Epithelial cell of esophagus (primary cell): ENCODE measurements around the gene METTL25.

ENCODE experiments used
- DNase-seq: peaks from one replicate; pipeline ENCODE4 v3.0.0; 2010; ENCODE audit warnings: low read depth
- H3K4me3 ChIP-seq: 2 replicates; pipeline ENCODE4 v1.5.1; 2011; ENCODE audit warnings: mild to moderate bottlenecking, low read length, control low read depth
- CTCF ChIP-seq: IDR thresholded peaks from 2 replicates; pipeline ENCODE4 v1.5.1; 2011; ENCODE audit warnings: low read depth, mild to moderate bottlenecking, low read length, control low read depth, inconsistent platforms; ENCODE audit not compliant: insufficient read depth; ENCODE audit errors: missing control alignments

The METTL25 gene

GRCh38 chr12:82436354-82436753 lies 78.0 kb downstream of the METTL25 start:
- no peak for DNase-seq
- no peak for TF ChIP-seq CTCF
- no peak overlapping the region for H3K4me3 ChIP-seq

GRCh38 chr12:82437744-82438143 lies 79.4 kb downstream of the METTL25 start:
- no peak for DNase-seq
- no peak for TF ChIP-seq CTCF
- no peak overlapping the region for H3K4me3 ChIP-seq

GRCh38 chr12:82438356-82438755 lies 80.0 kb downstream of the METTL25 start:
- TF ChIP-seq CTCF = no peak
- H3K4me3 ChIP-seq = no peak overlapping the region
- peak; percentile 66 for DNase-seq

- H3K4me3 ChIP-seq = no peak overlapping the region
- TF ChIP-seq CTCF = no peak
- DNase-seq = no peak
Measured at GRCh38 chr12:82440885-82441284, 82.6 kb downstream of the METTL25 start.

GRCh38 chr12:82448911-82449578 lies 90.7 kb downstream of the METTL25 start:
- no peak for TF ChIP-seq CTCF
- no peak overlapping the region for H3K4me3 ChIP-seq
- no peak for DNase-seq

GRCh38 chr12:82456633-82457032 lies 98.3 kb downstream of the METTL25 start:
- H3K4me3 ChIP-seq = no peak overlapping the region
- TF ChIP-seq CTCF = no peak
- no peak for DNase-seq

GRCh38 chr12:82458101-82458500 lies 99.8 kb downstream of the METTL25 start:
- DNase-seq = no peak
- TF ChIP-seq CTCF = no peak
- H3K4me3 ChIP-seq = no peak overlapping the region
